Measurements from ENCODE around the gene SEMA3C.

Gene SEMA3C

GRCh38 chr7:80733333-80733915 is 185.4 kb downstream of the SEMA3C start:
- DNase-seq: no peak

GRCh38 chr7:80732630-80733029 is 186.2 kb downstream of the SEMA3C start:
- peak in 2 of 3 donors; percentile 37 to 48 for DNase-seq

- DNase-seq: peak; percentile 24 to 53 (median 53)
Observed at GRCh38 chr7:80731281-80731680, 187.6 kb downstream of the SEMA3C start.

GRCh38 chr7:80729591-80730320 is 189.1 kb downstream of the SEMA3C start:
- DNase-seq: no peak

- DNase-seq: peak; percentile 58 to 75 (median 64)
Observed at GRCh38 chr7:80726666-80727065, 192.2 kb downstream of the SEMA3C start.

GRCh38 chr7:80725181-80725611 is 193.7 kb downstream of the SEMA3C start:
- DNase-seq: peak in 2 of 3 donors; percentile 39 to 58

- no peak for DNase-seq
Observed at GRCh38 chr7:80724249-80724871, 194.5 kb downstream of the SEMA3C start.

GRCh38 chr7:80722616-80723195 is 196.1 kb downstream of the SEMA3C start:
- DNase-seq: peak; percentile 87 to 93 (median 91)

- peak; percentile 83 to 96 (median 95) for DNase-seq
Observed at GRCh38 chr7:80721883-80722615, 196.8 kb downstream of the SEMA3C start.

GRCh38 chr7:80720146-80720545 is 198.7 kb downstream of the SEMA3C start:
- DNase-seq: no peak

- DNase-seq: no peak
Observed at GRCh38 chr7:80719261-80719660, 199.6 kb downstream of the SEMA3C start.

- DNase-seq: peak; percentile 63 to 68 (median 63)
Observed at GRCh38 chr7:80711531-80711930, 207.3 kb downstream of the SEMA3C start.

GRCh38 chr7:80708123-80708522 is 210.7 kb downstream of the SEMA3C start:
- peak in 2 of 3 donors; percentile 29 to 42 for DNase-seq

- DNase-seq: peak in 1 of 3 donors; percentile 25
Observed at GRCh38 chr7:80707318-80707717, 211.5 kb downstream of the SEMA3C start.

GRCh38 chr7:80705130-80705781 is 213.6 kb downstream of the SEMA3C start:
- DNase-seq: no peak

GRCh38 chr7:80703272-80703671 is 215.6 kb downstream of the SEMA3C start:
- DNase-seq: no peak

- peak; percentile 51 to 64 (median 63) for DNase-seq
Observed at GRCh38 chr7:80699721-80700256, 219.1 kb downstream of the SEMA3C start.

- peak; percentile 68 to 90 (median 82) for DNase-seq
Observed at GRCh38 chr7:80699045-80699638, 219.7 kb downstream of the SEMA3C start.
